GM18907 (cell line): ENCODE results near the gene C1orf53.
"Not testable (repeated sequence)": the region's sequence is repeated elsewhere in the genome, so short reads cannot be mapped to it uniquely, and the experiment has no call there.

ENCODE experiments used
- ATAC-seq: cut with Tn5 transposase; IDR thresholded peaks from one replicate; pipeline ENCODE4 v1.9.1; 2021; ENCODE audit warnings: mild to moderate bottlenecking, moderate library complexity; ENCODE audit not compliant: unreplicated experiment

Gene C1orf53

DNA sequence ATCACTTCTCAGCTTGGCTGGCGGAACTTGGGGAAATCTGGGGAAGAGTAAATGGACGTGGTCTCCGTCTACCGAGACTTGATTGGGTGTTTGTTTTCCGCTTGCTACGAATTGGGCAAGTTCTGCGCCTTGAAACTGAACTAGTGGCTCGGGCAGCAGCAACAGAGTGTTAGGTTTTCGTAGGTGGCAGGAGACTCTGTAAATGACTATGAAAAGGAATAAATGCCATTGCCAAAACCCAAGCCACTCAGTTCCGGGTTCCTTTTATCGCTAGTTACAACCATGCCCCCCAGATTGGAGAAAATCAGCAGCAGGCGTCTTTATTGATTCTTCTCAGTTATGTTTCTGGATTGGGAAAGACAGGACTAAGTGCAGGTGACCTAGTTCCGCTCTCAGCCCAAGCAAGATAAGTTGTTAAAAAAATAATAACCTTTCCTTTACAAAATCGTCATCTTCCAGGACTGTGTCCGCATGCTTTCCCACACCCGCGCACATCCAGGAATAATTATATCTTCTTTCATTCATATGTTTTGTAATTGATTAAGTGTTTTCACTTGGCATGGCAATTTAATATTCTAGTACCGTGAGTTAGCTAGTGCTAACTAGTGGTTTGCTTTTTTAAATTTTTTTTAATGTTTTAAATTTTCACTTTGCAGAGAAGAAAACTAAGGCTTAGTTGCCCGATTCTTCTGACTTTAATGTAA, 18.1 kb downstream of the C1orf53 start:
- ATAC-seq = no peak

DNA sequence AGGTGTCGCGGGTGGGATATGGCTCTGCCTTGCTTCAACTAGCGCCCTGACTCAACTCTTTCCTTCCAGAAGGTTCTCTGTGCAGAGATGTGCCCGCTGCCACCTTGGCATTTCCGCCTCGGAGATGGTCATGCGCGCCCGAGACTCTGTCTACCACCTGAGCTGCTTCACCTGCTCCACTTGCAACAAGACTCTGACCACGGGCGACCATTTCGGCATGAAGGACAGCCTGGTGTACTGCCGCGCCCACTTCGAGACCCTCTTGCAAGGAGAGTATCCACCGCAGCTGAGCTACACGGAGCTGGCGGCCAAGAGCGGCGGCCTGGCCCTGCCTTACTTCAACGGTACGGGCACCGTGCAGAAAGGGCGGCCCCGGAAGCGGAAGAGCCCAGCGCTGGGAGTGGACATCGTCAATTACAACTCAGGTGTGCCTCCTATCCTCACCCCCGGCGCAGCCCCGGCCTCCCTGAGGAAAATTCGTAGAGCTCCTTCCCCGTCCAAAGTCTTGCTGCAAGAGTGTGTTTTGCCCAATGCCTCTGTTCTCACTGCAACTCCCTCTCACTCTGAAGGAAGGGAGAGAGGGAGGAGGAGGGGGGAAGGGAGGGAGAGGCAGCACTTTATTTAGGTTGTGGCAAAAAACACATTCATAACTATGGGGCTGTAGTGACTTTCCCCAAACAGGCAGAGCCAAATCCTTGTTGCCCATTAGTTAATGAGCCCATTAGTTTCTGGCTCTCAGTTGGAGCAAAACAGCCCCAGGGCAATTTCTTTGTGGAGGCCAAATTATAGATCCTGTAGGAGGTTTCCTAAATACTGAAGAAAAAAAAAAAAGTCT, 19.0 kb downstream of the C1orf53 start:
- ATAC-seq = no peak

DNA sequence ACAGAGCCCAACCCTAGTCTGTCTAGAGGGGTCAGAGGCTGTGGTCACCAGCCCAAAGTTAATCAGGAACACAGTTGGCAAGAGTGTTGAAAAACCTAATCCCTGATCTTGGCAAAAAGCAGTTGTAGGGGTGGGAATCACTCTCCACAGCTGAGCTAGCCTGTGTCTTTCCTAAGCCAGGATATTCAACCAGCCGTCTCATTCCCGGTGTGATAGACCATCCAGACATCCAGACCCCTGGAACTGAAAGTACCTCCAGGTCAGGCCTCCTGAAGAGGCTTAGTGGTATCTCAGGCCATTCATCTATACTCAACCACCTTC, 19.6 kb downstream of the C1orf53 start:
- no peak for ATAC-seq

DNA sequence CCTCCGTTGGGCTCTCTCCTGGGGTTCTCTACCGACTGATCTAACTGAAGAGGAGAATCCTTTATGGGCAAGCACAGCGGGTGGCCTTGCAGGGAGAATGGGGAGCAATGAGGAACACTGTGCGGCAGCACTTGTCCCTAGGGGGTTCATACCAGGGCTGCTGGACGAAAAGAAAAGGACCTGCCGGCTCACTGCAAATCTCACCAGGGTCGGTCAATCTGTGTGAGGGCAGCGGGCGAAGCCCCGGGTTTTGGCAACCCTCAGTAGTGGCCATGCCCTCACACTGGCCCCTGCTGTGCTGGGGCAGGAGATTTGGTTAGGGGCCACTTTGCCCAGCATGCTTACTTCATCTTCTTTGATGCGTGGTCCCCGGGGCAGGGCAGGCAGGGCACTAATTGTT, 20.6 kb downstream of the C1orf53 start:
- no peak for ATAC-seq

DNA sequence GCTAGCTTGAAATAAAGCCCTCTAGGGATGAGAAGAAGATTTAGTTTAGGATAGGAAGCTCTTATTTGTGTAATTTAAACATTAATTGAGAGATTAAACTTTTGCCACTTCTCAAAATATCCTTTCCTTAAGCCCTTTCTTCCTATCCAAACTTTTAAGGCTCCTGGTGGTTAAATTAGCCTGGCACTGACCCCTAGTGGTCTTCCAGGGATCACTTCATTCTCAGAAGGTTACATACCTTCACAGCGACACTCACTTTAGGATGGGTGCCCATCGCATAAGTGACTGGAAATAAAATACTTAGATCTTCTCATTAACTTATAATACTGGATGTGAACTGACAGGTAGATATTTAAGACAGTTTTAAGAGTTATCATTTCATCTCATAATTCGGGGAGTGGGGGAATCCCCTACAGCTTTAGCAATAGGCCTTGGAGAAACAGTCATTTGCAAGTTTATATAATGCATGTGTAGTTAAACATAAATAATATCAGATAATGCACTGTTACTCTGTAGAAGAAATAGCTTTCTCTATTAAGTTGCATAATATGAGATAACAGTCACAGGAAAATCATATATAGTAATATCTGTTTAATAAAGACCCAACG, 22.2 kb downstream of the C1orf53 start:
- peak; percentile 80 for ATAC-seq

DNA sequence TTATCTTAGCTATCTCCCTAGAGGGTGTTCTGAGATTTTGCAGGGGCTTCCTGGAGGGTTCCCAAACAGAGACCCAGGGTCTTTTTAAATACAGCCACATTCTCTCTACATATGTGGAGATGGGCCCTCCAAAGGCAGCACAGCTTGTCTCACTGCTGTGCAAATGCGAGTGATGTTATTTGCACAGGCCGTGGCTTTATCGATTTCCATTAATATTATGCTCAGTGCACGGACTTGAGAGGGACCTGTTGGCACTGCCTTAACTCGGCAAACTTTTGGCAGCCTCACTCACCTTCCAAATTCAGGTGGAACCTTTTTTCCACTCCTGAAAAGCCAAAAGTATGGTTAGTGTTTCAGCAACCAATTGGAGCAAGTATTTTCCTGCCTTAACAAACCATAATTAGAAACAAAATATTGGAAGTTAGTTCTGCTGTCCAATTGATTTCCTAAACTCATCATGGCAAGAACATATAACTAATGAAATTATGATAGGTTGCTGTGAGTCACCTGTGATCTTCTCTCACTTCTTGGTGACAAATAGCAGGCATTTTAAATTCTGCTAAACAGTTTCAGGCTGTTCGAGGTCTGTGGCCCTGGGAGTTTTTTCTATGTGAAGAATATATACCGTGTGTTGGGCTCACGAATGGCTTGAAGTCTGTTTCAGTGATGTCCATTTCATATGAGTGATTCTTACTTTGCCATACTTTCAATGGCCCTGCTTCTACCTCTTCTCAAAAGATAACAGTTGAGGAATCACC, 25.7 kb downstream of the C1orf53 start:
- no peak for ATAC-seq

DNA sequence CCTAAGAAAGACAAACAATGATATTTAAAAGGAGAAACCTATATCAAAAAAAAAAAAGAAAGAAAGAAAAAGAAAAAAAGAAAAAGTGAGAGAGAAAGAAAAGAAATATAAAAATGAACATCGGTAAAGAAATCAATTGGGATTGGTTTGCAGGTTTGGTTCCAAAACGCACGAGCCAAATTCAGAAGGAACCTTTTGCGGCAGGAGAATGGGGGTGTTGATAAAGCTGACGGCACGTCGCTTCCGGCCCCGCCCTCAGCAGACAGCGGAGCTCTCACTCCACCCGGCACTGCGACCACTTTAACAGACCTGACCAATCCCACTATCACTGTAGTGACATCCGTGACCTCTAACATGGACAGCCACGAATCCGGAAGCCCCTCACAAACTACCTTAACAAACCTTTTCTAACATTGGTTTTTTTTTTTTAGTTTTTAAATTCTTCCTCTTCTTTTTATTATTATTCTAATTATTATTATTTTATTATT, 26.5 kb downstream of the C1orf53 start:
- ATAC-seq = no peak

DNA sequence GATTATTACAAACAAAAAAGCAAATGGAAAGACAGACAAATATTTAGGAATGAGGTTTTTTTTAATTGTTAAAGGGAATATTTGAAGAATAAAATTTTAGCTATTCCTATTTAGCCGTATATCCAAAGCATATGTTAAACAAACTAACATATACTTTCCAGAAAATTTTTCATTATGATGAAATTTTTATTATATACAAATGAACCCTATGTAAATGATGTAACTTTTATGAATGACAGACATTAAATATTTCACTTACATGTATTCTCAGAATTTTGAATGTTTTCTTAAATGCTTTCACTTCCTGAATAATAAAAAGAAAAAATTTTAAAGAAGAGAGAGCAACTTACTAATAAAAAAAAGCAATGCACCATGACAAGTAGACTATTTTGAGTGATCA, 30.6 kb downstream of the C1orf53 start:
- ATAC-seq = no peak

DNA sequence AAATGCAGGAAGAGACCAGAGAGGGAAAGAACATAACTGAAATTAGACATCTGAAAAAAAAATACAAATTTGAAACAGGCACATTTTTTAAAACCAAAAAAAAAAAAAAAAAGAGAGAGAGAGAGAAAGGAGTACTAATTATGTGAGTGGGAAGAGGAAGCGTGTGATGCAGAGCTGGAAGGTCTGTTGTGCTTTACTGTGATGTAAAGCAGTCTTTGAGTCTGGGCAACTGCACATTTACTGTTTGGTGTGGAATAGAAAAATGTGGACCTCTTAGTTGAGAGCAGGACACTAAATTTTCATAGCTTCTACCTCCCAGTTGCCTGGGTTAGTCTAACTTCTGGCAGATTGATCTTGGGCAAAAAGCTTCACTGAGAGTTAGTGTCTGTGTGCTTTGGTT, 31.2 kb downstream of the C1orf53 start:
- ATAC-seq = no peak

DNA sequence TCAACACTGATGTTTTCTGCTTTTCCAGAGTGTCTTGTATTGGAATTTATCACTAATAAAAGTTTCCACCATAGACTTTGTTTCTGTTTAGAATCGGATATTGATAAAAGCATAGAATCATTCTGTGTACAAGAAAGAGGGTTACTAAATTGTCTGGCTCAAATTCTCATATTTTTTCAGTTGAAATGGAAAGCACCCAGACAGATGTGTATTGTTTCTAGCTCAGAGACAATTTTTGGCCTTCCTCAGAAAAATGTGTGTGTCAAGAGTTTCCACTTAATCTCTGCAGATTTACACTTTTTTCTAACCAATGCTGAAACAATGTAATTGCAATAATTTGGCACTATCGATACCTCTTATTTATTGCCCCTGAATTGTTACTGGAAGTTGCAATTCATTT, 35.0 kb downstream of the C1orf53 start:
- ATAC-seq = no peak

DNA sequence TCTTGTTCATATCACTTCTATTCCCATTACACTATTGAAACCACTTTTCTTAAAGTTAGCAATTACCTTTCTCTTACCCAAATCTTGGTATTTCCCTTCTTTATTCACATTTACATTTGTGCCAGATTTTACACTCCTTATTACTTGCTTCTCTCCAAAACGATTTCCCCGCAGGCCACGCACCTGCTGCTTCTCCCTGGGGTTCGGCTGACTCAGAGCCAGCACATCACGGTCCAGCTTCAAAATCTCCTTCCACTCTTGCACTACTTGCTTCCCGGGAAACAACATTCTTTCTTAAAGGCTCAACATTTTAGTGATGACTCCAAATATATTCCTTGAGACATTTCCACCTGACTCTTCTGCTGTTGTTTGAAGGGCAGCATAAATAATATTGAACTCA, 35.5 kb downstream of the C1orf53 start:
- no peak for ATAC-seq

DNA sequence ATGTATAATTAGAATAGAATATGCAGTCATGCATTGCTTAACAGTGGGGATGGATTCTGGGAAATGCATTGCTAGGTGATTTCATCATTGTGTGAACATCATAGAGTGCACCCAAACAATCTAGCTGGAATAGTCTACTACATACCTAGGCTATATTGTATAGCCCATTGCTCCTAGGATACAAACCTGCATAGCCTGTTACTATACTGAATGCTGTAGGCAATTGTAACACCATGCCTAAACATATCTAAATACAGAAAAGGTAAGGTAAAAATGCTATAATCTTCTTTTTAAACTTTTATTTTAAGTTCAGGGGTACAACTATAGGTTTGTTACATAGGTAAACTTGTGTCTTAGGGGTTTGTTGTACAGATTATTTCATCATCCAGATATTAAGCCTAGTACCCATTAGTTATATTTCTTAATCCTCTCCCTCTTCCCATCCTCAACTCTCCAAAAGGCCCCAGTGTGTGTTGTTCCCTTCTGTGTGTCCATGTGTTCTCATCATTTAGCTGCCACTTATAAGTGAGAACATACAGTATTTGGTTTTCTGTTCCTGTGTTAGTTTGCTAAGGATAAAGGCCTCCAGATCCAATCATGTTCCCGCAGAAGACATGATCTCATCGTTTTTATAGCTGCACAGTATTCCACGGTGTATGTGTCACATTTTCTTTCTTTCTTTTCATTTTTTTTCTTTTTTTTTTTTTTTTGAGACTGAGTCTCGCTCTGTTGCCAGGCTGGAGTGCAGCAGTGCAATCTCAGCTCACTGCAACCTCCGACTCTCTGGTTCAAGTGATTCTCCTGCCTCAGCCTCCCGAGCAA, 36.9 kb downstream of the C1orf53 start:
- not testable (repeated sequence) for ATAC-seq

DNA sequence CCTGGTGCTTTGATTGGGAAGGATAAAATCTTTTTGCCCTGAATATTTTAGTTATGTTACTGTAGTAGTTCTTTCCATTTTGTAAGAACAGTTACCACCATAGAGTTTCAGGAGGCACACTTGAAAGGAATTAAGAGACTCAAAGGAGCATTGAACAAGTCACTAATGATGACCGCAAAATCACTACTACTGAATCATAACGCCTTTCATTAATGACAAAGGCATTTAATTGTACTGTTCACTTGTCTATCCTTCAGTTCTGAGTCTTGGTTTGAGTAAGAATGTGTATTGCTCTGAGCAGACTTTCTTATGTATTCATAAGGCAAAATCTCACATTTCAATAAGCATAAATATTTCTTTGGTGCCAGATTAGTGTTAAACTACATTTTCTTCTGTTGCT, 39.6 kb downstream of the C1orf53 start:
- no peak for ATAC-seq

DNA sequence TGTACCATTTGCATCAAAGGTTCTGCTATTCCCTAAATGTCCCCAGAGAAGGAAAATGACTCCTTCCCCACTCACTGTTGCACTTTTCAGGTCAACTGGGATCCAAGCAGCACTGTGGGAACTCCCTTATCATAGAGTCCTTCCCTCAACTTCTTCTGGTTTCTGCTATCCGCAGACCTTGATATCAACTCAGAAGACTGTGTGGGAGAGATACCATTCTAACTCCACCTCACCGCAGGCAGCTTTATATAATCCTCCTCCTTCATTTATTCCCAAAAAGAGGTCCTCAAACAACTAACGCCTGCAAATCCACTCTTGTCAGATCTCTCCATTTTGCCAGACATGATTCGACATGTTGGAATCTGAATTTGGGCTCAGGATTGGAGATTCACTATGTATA, 42.1 kb downstream of the C1orf53 start:
- no peak for ATAC-seq

DNA sequence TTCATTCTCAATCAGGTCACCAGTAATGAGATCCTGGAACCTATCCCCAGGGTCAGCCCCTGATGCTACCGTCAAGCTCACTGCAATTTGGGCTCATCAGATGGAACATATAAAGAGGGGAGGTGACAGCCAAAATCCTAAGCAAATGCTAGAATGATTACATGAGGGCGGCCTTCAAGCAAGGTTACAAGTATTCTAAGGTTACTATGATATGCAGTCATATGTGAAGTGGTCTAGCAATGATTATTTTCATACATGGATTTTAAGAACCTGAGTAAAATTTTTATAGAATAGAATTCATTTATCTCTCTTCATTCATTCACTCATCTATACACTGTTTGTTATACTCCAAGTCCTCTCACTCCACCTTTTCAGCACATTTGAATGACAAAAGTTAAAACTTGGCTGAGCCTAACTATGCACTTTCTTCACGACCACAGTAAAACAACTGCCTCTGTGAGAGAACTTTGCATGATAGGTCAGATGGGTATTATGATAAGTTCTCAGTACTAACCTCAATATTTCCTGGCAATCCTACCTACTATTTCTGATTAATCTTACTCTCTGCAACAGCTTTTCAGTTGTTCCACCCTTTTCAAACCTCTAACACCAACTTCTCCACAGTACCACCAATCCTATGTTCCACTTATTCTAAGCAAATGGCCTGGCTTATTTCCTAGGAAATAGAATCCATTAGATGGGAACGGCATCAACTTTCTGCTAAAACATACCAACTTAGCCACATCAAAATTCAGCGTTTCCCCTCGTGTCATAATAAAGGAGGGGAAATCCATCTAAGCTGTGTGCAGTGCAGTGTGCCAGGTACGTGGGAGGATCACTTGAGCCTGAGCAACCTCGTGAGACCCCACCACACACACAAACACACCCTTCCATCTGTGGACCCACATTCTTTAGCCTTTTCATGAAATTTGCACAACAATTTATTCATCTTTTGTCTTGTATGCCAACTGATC, 46.8 kb downstream of the C1orf53 start:
- no peak for ATAC-seq

DNA sequence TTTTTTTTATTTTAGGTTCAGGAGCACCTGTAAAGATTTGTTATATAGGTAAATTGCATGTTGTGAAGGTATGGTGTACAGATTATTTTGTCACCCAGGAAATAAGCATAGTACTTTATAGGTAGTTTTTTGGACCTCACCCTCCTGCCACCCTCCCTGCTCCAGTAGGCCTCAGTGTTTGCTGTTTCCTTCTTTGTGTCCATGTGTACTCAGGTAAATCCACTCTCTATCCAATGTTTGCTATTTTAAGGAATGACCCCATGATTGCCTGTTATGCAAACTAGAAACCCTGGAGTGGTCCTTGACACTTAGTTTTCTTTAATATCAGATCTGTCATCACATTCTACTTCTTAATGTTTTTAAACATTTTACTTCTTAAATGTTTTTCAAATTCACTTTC, 48.7 kb downstream of the C1orf53 start:
- no peak for ATAC-seq

DNA sequence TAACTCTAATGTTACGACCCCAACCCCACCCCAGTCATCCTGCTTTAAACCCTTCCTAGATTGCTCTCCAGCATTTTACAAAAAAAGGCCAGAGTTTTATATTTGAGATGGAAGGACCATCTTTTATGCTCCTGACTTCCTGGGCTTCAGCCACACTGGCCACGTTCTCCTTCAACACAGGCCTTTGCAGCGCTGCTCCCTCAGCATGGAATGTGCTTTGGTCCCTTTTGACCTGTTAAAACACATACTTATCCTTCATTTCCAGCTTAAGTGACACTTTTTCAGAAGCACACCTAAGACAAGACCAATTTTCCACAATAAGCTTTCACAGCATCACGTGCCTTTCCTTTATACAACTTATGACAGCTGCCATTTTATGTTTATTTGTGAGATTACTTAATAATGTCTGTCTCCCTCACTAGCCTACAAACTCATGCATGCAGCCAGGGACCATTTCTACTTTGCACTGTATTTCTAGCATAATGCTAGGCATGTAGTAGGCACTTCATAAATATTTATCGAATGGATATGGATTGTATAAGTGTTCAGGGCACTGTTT, 49.3 kb downstream of the C1orf53 start:
- no peak for ATAC-seq

DNA sequence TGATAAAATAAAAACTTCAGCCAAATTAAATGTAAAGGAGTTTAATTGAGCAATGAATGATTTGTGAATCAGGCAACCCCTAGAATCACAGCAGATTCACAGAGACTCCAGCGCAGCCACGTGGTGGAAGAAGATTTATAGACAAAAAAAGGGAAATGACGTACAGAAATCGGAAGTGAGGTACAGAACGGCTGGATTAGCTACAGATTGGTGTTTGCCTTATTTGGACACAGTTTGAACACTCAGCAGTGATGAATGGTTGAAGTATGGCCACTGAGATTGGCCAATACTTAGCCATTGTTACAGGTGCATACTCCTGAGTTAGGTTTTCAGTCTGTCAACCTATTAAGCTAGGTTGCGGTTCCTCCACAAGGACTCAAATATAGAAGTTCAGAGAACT, 51.0 kb downstream of the C1orf53 start:
- ATAC-seq = not testable (repeated sequence)
